DMS153 treated with DMSO at 0.1 percent for 48 hours (cell line): ENCODE data around the gene UPK2.
A peak's percentile ranks its signal among the peaks of the same experiment; 100 is the strongest.

ENCODE experiments used
- DNase-seq: peaks from one replicate; lab custom pipeline; 2025; ENCODE audit not compliant: unreplicated experiment; lab: John Stamatoyannopoulos, UW

The UPK2 gene

DNA sequence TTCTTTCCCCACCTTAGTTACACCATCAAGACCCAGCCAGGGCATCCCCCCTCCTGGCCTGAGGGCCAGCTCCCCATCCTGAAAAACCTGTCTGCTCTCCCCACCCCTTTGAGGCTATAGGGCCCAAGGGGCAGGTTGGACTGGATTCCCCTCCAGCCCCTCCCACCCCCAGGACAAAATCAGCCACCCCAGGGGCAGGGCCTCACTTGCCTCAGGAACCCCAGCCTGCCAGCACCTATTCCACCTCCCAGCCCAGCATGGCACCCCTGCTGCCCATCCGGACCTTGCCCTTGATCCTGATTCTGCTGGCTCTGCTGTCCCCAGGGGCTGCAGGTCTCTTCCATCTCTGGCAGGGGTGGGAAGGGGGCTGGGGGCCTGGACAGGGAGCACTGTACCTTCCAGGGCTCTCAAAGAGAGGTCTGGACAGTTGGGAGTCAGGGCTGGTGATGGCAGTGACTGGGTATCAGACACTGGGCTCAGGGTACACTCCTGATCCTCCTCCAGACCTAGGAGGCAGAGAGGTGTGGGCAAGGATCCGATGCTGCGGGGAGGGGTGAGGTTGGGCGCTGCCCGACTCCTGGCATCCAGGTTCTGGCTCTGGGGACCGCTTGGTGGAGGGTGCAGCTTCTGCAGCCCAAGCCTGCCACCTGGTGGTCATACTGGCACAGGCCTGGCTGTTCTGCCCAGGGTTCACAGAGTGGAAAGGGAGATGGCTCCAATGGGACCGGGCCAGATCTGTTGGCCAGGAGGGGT is at the start of gene UPK2:
Gene UPK2 (plus strand): TSS at position 205 of the 753 bp plus-strand sequence. CDS start 53 bp downstream, at position 258.
- peak; percentile 18 for DNase-seq

DNA sequence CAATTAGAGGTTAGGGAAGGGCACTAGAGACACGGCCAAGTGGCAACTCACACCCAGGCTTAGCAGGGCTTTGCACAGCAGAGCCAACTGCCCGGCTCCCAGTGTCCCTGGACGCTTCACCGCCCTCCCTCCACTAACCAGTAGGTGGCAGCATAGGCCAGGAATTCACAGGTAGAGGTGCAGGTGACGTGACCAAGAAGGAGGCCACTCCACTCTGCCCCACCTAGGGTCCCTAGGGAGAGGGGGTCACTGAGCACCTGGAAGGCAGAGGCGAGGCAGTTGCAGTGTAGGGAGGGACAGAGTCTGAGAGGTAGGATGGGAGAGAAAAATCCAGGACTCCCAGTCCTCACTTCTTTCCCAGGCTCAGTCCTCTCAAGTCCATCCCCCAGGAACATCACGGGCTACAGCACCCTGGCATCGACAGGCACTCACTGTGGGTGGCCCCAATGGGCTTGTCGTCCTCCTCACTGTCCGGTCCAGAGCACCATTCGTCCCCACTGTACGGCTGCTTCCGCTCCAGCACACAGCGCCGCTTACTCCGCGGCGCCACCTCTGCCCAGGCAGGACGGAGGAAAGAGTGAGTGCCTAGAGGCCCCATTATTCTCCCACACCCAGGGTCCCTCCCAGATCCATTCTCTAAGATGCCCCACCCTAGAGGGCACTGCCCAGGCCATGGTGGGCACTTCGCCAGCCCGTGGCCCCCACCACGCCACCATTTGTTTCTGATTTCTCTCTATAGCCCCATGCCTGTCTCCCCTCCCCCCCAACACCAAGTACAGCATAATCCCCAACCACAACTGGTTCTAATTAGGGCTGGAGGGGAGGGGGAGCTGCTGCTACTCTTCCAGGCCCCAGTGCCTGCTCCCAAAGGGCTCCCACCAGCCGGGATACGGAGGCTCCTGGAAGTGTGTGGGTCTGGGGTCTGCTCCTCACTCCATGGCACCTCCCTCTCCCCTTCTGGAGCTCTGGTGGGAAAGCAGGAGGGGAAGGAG is 48.8 kb upstream of the UPK2 start:
- DNase-seq = peak; percentile 86

DNA sequence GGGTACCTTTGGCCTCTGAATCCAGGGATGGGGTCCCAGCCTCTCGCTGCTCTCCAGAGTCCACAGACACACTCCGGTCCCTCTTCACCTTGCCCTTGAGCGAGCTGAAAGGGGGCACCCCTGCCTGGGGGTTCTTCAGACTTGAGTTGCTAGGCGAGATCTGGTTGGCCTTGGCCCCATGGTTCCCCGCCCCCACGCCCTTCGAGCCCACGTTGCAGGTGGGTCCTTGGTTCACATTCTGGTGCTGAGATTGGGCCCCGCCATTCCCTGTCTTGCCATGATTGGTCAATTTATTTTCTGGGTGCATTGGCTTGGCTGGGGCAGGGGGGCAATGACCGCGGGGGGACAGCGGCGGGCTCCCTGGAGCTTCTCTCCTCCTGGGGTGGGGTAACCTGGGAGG is 47.8 kb upstream of the UPK2 start:
- no peak for DNase-seq

DNA sequence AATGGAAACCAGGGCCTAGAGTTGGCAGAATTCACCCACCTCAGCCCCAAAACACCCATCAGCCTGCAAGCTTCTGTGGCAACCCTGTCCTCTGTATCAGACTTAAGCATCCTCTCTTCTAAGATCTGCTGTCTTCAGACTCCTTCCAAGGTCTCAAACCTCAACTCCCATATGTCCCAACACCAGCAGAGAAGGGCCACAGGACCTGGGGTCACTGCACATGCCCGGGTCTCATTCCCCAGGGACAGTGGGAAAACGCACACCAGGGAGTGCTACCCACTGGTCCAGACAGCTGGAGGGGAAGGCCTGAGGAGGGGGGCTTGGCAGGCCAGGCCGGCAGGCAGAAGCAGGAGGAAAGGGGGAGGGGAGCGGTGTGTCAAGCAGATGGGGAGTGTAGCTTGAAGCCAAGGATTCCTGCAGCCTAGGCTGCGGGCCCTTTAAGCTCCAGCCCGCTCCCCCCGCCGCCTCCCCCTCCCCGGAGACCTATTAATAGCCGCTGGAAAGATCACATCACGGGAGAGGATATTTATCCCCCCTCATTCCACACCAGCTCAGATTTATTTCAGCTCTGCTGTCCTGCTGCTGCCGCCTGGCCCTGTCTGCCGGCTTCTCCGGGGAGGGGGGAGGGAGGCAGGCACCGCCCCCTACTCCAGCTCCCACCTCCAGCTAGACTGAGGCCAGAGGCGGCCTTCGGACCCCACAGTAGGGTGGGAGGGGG is 47.0 kb upstream of the UPK2 start:
- DNase-seq = no peak

DNA sequence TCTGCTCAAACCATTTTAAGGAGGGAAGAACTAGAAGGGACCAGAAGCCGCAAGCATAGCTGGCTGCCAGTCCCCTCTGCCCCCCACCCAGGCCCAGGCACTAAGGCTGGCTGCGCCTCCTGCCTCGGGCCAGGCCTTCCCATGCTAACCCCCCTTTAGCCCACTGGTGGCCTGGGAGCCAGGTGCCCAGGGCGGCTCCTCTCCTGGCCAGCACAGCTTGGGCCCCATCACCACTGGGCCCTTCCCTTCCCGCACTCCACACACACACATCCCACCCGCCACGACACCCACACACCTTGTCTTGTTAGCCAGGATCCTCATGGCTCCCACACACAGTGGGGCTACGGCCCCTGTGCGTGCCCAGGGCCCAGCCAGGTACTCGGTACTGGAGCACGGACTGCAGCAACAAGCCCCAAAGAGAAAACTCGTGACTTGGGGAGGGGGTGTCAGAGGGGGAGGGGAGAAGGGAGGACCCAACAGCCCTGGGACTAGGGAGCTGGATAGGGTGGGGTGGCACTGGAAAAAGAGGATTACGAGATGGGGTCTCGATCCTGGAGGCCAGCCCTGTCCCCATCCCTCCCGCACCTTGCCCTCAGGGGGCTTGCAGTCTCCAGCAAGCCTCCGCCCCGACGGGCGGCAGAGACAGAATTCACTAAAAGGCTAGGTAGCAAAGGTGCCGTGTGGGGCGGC is 46.3 kb upstream of the UPK2 start:
- no peak for DNase-seq

DNA sequence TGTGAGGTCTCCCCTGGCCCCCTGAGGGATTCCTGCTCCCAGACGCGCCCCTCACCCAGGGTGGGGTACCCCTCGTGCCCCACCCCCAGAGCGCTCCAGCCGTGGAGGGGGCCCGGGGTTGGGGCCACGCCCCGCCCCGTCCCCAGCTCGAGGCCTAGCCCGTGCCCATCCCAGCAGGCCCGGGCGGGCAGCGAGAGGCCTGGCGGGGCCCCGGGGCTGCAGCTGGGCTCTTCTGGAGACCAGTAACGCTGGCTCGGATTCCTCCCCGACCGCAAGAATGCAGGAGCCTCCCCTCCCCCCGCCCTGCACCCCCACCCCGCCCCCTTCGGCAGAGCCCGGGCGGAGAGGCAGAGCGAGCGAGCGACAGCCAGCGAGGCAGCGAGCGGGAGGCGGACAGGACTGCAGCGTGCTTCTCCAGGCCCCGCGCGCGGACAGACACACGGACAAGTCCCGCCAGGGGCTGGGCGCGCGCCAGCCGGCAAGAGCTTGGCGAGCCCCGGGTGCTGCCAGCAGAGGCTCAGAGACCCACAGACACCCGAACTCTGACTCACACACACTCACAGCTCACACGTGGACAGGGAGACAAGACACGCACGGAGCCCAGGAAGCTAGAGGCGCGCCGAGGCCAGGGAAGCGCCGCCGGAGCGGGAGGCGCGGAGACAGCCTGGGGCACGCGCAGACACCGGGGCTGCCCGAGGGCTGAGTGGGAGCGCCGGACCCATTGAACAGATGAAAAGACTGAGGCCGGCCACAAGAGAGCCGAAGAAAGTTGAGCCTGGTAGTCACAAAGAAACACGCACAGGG is 45.6 kb upstream of the UPK2 start:
- DNase-seq = no peak

DNA sequence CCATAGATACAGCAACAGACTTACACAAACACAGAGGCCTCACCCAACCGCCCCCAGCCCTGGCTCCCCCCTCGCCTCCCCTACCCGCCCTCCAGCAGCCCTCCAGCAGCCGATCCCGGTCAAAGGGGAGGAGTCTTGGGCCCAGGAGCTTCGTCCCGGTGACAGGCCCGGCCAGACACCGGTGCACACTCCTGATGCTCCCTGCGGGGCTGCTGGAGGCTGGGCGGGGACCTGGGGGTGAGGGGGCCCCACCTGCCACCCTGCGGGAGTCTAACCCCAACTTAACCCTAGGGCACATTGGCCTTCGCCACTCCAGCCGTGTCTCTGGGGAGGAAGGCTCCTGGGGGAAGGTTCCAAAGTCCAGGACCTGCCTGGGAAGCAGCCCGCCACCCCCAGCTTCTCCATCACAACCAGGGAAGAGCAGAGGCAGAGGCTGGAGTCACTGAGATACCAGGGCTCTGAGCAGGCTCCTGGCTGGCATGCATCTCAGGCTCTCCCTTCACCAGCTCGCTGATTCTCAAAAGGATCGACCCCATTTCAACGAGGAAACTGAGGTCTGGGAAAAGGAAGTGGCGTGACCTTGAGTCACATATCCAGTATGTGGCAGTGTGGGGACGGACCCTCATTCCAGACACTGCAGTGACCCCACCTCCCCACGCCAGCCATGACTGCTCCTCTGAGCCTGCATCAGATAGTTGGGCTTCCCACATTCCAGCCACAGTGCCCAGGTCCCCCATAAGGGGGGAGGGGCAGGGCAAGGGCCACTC is 44.8 kb upstream of the UPK2 start:
- no peak for DNase-seq

DNA sequence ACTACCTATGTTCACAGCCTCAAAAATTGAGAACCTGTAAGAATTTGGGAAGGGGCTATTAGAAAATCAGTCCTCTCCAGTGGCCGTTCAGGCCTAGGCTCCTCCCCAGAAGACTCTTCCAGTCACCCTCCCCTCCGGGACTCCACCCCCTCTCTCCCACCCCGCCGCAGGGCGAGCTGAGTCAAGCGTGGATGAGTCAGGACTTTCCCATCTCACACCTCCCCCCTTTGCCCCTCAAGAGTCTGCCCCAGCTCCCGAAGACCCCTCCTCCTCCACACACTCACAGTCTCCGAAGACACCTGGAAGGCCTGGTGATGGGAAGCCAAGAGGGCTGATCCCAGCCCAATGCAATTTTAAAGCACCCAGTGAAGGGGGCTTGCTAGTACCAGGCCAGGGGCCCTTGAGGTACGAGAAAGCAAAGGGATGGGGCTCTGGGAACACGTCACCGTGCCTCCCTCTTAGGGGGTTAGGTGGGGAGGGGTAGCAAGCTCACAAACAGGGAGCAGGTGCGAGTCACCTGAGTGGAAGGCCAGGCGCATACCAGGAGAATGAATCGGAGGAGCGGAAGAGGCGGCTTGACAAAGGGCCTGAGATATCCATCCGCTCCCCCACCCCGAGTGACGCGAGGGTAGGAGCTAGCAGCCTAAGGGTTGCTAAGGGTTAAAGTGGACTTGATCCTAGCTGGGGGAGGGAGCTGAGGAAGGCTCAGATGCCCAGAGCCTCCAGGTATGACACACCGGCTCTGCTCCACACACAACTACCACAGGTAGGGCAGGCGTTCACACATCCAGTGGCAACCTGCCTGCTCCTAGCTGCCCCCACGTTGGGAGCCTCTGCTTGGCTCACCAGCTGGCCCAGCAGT is 44.0 kb upstream of the UPK2 start:
- peak; percentile 41 for DNase-seq

DNA sequence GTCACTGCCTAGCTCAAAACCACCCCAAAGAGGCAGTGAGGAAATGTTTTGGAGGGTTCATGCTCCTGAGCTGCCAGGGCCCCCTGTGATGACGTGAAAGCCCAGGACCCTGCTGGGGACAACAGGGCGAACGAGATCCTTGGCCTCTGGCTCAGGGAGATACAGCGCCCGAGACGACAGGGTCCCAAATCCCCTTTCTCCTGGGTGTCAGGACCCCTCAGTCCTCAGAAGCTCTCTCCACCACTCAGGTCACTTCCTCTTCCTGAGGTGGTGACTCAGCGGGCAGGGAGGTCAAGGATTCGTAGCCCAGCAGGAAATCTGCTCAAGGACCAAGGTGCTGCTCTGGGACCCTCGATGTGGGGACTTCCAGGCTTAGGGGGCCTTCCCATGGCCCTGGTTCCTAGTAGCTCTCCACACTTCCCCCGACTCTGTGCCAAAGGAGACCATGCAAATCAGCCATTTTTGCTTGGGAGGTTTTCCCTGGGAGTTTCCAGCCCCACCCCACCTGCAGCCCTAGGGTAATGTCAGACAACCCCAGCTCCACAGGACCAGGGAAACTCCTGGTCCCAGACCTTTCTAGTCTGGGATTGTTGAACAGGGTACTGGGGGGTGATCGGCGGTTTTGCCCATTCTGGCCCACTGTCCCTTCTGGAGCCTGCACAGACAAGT is 43.2 kb upstream of the UPK2 start:
- no peak for DNase-seq

DNA sequence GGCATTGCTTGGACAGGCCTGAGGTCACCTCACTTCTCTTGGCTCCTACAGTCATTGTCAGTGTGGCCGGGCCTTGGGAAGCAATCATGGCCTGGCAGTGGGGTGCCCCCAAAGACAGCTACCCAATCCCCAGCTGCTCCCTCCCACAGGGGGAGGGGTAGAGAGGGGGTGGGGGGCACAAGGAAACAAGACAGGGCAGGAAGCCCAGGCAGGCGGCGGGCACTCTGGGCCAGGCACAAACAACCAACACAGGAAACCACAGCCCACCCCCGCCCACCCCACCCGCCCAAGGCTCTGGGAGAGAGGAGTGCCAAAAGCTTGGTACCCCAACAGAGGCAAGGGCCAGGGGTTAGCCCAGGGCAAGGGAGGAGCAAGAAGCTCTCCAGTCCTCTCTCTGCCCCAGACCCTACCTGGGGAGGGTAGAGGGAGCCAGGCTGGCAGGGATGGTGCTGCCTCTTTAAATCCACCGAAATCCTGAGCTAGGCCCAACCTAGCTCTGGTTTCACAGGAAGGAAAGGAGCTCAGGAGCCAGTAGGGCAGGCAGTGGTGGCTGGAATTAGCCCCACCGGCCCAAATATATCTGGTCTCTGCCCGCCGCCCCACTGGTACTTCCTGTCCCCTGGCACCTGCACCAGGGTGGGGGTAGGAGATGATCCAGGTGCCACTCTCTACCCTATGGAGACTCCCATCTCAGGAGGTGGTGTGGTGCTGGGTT is 42.5 kb upstream of the UPK2 start:
- no peak for DNase-seq

DNA sequence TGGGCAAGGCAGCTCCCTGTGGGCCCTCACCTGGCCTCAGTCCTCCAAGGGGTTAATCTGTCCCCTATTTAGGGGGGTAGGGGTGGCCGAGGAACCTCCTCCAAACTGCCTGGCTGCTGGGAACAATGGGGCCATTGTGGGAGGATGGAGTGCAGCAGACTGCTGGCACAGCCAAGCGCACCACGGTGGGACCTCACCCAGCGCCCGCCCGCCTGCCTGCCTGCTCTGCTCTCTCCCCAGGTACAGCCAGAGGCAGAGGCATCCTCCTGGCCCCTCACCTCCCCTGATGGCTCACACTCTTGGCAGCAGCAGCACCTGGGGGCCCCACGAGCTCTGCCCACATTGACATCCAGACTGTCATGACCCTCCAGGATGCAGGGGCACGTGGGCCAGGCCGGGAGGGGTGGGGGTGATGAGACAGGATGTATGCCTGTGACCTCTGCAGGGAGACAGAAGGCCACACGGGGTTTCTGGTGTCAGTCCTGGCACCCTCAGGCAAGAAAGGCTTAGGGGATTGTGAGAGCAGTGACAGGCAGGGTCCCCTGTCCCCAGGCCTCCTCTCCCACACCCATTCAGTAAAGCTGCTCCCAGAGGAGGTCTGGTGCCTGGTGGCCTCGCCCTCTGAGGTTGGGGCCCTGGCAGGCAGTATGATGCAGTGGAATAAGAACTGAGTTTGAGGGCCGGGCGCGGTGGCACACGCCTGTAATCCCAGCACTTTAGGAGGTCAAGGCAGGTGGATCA is 41.8 kb upstream of the UPK2 start:
- peak; percentile 21 for DNase-seq

DNA sequence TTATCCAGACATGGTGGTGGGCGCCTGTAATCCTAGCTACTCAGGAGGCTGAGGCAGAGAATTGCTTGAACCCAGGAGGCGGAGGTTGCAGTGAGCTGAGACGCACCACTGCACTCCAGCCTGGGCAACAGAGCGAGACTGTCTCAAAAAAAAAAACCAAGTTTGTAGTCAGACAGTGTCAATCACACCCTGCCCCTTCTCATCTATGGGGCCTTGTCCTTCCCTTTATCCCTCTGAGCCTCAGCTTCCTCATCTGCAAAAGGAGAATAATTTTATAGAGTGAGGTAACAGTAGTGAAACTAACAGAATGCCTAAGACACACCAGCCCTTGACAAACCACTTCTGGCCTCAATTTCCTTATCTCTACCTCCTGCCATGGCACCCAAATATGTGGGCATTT is 41.1 kb upstream of the UPK2 start:
- DNase-seq = no peak

DNA sequence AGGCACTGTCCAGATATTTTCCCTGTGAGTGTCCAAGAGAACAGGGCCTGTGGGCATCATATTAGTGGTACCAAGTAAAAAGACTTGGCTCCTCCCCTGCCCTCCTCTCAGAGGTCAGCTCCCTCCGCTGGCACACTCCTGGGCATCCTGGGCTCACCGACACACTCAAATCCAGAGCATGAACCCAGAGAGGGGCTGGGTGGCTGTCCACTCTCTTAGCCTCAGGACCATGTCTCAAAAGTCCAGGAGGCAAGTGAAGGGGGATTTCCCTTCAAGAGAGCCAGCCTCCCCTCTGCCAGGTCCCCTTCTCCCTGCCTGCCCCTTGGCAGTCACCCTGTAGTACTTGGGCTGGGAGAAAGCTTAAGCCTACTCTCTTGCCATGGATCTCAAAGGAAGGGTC is 40.7 kb upstream of the UPK2 start:
- no peak for DNase-seq

DNA sequence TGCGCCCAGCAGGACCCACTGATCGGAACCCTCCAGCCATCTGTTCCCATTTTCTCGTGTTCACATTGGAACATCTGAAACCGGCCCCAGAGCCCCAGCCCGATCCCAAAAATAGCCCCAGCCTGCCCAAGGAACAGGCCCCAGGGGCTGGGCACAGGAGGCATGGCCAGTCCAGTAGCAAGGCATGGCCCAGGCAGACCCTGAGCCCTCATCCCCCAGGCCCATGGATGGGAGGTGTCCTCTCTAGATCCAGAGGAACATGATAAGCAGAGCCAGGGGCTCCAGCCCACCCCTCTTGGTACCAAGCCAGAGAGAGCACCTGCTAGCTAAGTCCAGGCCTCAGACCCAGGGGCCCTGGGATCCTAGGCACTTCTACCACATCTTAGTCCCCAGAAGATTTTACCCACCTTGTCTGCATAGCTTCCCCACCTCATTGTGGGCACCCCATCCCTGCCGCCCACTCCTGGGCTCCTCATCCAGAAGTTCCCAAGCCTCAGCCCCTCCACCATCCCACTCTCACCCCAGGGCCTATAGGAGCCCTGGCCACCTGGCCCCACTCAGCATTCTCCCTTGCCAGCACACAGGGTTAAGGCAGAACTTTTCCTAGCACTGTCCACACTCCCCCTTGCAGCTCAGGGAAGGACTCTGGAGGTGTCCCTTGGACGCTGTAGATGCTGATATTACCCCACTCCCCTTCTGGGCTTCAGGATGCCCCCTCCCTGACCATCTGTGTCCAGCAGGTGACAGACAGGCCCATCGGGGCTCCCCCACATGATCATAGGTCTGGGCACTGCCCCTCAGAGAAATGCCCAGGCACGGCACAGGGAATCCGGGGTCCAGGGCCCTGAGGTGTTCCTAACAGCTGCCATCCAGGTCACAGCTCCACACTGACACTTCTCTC is 39.9 kb upstream of the UPK2 start:
- no peak for DNase-seq

DNA sequence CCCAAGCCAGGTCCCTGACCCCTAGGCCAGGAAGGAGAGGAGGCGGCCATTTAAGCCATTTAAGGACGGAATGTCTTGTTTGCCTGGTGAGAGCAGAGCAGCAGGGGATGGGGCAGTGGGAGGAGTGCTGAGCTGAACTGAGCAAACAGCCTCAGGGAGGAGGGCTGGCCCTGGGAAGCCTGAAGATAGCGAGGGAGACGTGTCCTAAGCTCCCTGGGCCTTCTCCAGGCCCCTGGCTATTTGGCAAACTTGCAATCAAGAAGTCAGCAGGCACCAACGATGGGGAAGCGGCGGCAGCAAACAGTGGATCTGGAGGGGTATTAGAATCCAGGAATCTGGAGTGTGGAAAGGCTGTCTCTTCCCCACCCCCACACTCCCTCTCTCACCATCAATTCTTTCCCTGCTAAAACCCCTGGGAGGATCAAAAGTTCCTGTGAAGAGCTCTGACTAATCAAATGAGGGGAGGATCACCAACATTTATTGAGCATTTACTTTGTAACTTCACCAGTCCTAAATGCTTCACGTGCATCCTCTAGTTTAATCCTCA is 39.2 kb upstream of the UPK2 start:
- no peak for DNase-seq
